HuH-7.5 (cell line): ENCODE data around the gene PRDM10.

Source experiments
- DNase-seq: peaks from one replicate; pipeline ENCODE4 v3.0.0; 2011; ENCODE audit warnings: low spot score

The PRDM10 gene

GRCh38 chr11:129943036-129943435 lies 59.6 kb downstream of the PRDM10 start:
- DNase-seq: no peak

GRCh38 chr11:129939510-129939909 lies 63.1 kb downstream of the PRDM10 start:
- no peak for DNase-seq

- DNase-seq: no peak
Observed at GRCh38 chr11:129938764-129939163, 63.9 kb downstream of the PRDM10 start.

GRCh38 chr11:129937592-129938238 lies 64.9 kb downstream of the PRDM10 start:
- no peak for DNase-seq

GRCh38 chr11:129935723-129936122 lies 66.9 kb downstream of the PRDM10 start:
- DNase-seq: no peak

- DNase-seq: no peak
Observed at GRCh38 chr11:129933891-129934290, 68.7 kb downstream of the PRDM10 start.

- DNase-seq: no peak
Observed at GRCh38 chr11:129933262-129933661, 69.4 kb downstream of the PRDM10 start.

- DNase-seq: no peak
Observed at GRCh38 chr11:129932381-129933067, 70.1 kb downstream of the PRDM10 start.

GRCh38 chr11:129930743-129931142 lies 71.9 kb downstream of the PRDM10 start:
- no peak for DNase-seq

GRCh38 chr11:129930296-129930695 lies 72.3 kb downstream of the PRDM10 start:
- no peak for DNase-seq

GRCh38 chr11:129929721-129930120 lies 72.9 kb downstream of the PRDM10 start:
- DNase-seq: no peak

- no peak for DNase-seq
Observed at GRCh38 chr11:129928923-129929692, 73.5 kb downstream of the PRDM10 start.

- no peak for DNase-seq
Observed at GRCh38 chr11:129922674-129923073, 80.0 kb downstream of the PRDM10 start.

- no peak for DNase-seq
Observed at GRCh38 chr11:129918361-129918760, 84.3 kb downstream of the PRDM10 start.

- DNase-seq: no peak
Observed at GRCh38 chr11:129917231-129917630, 85.4 kb downstream of the PRDM10 start.

GRCh38 chr11:129911298-129911697 lies 91.3 kb downstream of the PRDM10 start:
- no peak for DNase-seq

GRCh38 chr11:129910360-129910759 lies 92.3 kb downstream of the PRDM10 start:
- no peak for DNase-seq

GRCh38 chr11:129905402-129905801 lies 97.2 kb downstream of the PRDM10 start:
- no peak for DNase-seq

- DNase-seq: no peak
Observed at GRCh38 chr11:129896062-129896461, 106.6 kb downstream of the PRDM10 start.

- peak; percentile 87 for DNase-seq
Observed at GRCh38 chr11:129895126-129896041, 107.3 kb downstream of the PRDM10 start, which contains the start of gene NFRKB. TSS of gene NFRKB (minus strand) at chr11:129895578. CDS start at chr11:129892849, 2,729 bp downstream.

GRCh38 chr11:129894278-129895125 lies 108.1 kb downstream of the PRDM10 start:
- no peak for DNase-seq
